Measurements from ENCODE around the gene SPDYE18.
"Not testable (repeated sequence)": the region's sequence is repeated elsewhere in the genome, so short reads cannot be mapped to it uniquely, and the experiment has no call there.

DNA sequence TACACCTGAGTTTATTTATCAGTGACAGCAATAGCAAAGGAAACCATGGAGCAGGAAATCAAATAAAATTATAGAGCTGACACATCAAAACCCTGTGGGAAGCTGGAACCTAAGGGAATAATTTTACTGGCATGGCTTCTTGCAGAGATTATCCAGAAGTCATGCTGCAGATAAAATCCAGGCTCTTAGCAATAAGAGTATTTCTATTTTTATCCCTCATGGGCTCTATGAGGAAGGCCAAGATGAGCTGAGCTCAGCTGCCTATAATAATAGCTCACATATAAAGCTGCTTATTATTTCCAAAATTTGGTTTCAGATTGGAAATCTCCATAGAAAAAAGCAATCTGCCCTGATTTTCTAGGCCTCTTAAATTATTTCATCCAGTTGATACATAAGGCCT is 16.8 kb upstream of the SPDYE18 start:
- TF ChIP-seq CTCF (conservative IDR thresholded peaks at IDR 0.05; ENCODE audit: low read depth, low read length); EZH2 (IDR thresholded peaks at IDR 0.05; ENCODE audit: low read length, unreplicated experiment); EZH2phosphoT487 (IDR thresholded peaks at IDR 0.05; ENCODE audit: borderline replicate concordance, low read length): not testable (repeated sequence)
